Stimulated activated CD8-positive, alpha-beta memory T cell treated with anti-CD3 and anti-CD28 coated beads, Interleukin-15, amount 100 ng/mL, for 48 hours (primary cell): ENCODE data around the gene INAVA.
"Not testable (repeated sequence)": the region's sequence is repeated elsewhere in the genome, so short reads cannot be mapped to it uniquely, and the experiment has no call there.

Experiments
- DNase-seq, 2 donors: peaks; one replicate each; pipeline ENCODE4 v3.0.0-alpha.2; 2020; ENCODE audit warnings: low read depth in 2 of 2

Gene INAVA

GRCh38 chr1:200962631-200963030, 67.9 kb downstream of the INAVA start:
- no peak for DNase-seq

- DNase-seq = no peak
These were observed 68.4 kb downstream of the INAVA start for GRCh38 chr1:200963076-200963475.

- DNase-seq = not testable (repeated sequence)
These were observed 69.2 kb downstream of the INAVA start for GRCh38 chr1:200963888-200964287.
